Renal cortex interstitium (tissue), 11 donors: Measurements from ENCODE around the gene SEC14L6. TPM values are rescaled to one million over a fixed set of nuclear protein-coding genes. Genes with fewer than 3 reads are reported as not detected.
A peak's percentile ranks its signal among the peaks of the same experiment; 100 is the strongest.

Experiments
- DNase-seq, 11 donors: peaks; one replicate each; pipeline ENCODE4 v3.0.0-alpha.2; 2013; ENCODE audit warnings: low read depth in 9 of 11, low spot score in 4 of 11; ENCODE audit errors: extremely low read depth in 1 of 11
- polyA plus RNA-seq, 3 donors: library from polyadenylated mRNA; unstranded; fragments of 120-200 nt; gene quantifications; one replicate each; pipeline ENCODE4 v1.2.1, GENCODE V29; 2013; ENCODE audit not compliant: insufficient read length in 3 of 3

Gene SEC14L6
- polyA plus RNA-seq, 3 donors = 9.0 to 14.5 (median 9.0) TPM

- no peak for DNase-seq
Measured at GRCh38 chr22:30508216-30508615, 38.3 kb downstream of the SEC14L6 start.

DNA sequence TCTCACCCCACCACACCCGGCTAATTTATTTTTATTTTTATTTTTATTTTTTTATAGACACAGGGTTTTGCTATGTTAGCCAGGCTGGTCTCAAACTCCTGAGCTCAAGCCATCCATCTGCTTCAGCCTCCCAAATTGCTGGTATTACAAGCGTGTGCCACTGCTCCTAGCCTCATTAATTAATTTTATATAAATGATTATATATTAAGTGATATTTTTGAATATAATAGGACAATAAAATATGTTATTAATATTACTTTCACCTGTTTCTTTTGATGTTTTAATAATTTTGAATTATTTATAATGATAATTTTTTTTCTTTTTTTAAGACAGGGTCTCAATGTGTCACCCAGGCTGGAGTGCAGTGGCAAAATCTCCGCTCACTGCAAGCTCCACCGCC lies 38.9 kb downstream of the SEC14L6 start:
- DNase-seq = no peak

DNA sequence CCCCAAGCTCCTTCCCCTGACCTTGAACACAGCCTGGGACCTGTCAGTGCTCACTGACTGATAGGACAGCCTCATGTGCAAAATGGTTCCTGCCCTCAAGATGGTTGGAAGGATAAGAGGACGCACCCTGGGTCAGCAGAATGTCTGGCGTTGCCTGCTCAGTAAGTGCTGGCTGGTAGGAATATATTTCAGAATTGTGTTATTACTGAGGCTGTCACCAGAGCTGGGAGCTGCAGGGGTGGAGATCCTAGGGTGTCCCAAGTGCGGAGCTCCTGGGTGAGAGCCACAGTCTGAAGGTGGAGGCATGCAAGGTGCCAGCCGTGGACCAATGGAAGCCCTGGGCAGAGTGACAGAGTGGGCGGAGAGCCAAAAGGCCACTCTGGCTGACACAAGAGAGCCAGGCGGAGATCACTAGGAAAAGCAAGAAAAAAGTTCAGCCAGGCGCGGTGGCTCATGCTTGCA lies 40.0 kb downstream of the SEC14L6 start:
- no peak for DNase-seq

GRCh38 chr22:30503551-30503950 lies 43.0 kb downstream of the SEC14L6 start:
- no peak for DNase-seq

DNA sequence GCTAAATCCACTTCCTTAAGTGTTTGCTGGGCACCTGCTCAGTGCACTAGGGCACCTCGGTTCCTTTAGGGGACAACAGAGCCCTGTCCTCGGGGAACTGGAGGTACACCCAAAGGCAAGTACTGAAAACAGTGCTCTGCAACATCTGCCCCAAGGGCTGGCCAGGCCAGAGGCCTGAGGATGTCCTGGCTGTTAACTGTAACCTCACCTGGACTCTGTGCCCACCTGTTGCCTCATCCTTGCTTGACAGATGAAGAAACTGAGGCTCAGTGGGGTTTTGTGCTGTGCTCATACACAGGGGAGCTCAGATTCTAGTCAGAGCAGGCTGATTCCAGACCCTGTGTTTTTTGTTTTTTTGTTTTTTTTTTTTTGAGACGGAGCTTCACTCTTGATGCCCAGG lies 43.6 kb downstream of the SEC14L6 start:
- DNase-seq = no peak

DNA sequence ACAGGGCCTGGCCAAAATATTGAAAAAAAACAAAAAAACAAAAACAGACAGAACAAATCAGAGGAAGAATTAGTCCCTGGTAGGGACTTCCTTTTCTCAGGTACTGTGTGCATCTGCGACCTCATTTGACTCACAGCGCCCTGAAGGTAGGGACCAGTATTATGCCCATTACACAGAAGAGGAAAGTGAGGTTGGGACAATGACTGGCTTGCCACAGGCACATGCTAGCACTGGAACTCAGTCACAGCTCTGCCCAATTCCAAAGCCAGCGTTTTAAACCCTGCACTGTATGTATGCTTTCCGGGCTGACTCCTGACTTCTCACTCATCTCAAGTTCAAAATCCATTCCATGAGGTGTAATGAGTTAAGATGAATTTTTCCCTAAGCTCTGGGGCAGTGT lies 44.4 kb downstream of the SEC14L6 start:
- no peak for DNase-seq

GRCh38 chr22:30500628-30501027 lies 45.9 kb downstream of the SEC14L6 start:
- DNase-seq = no peak

DNA sequence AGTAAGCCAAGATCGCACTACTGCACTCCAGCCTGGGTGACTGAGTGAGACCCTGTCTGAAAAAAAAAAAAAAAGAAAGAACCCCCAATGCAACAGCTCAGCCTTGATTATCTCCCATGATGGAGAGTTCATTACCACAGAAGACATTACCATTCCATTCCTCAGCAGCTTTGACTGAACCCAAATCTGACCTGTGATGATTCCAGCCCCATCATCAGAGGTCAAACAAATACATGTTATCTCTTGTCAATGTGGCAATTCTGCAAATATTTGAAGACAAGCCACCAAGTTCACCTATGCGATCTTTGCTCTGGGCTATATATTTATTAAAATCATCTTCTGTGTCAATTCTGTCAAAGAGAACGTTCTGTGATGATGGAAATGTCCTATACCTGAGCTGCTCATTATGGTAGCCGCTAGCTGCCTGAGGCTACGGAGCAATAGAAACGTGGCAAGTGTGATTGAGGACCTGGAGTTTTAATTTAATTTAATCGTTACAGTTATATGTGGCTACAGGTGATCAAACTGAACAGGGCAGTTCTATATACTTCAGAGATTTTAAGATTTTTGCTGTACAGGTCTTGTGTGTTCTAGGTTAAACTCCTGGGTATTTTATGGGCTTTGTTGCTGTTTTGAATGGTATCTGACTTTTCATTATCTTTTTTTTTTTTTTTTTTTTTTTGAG lies 48.9 kb downstream of the SEC14L6 start:
- no peak for DNase-seq

DNA sequence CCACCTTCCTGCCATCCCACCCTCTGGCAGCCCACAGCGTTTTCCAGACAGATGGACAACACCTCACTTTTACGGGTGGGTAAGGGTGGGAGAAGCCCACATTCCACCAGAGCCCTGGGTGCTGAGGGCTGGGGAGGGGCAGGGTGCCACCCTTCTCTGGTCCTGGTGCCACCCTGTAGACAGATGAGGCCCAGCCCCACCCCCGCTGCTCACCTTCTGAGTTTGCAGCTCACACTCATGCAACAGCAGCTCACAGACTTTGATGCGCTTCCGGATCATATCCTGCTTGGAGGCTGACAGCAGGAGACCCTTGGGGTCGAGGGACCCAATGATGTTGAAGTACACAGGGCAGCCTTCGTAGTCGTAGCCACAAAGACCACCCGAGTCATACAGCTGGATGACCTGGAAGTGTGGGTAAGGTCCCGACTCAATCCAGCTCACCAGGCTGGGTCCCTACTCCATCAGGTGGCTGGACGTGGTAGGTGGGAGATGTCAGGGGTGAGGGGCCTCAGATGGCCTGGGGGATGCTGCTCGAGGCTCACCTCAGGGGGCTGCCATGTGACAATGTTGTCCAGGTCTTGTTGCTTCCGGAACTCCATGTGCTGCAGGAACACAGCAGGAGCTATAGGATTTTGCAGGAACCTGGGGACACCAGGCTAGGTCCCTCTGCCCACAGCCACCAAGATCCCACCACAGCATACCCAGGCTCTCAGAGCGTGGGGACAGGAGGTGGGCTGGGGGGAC lies 51.3 kb downstream of the SEC14L6 start:
- DNase-seq = no peak

- no peak for DNase-seq
Measured at GRCh38 chr22:30492144-30492543, 54.4 kb downstream of the SEC14L6 start.

DNA sequence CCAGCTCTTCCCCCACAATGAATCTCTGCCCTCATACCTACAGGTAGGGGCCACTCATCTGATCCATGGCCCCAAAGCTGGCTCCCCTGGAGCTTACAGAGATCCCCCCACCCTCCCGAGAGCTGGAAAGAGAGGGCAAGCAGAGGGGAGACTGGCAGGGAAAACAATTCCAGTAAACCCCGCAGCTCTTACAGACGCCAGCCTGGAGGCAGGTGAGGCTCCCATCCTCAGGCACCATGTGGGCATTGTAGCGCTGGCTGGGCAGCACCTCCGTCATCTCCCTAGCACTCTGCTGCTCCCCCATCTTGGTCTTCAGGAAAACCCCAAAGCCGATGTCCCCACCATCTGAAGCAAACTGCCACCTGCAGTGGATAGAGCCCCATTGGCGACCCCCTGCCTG lies 55.2 kb downstream of the SEC14L6 start:
- no peak for DNase-seq

- no peak for DNase-seq
Measured at GRCh38 chr22:30490399-30490798, 56.1 kb downstream of the SEC14L6 start.

GRCh38 chr22:30488121-30488520 lies 58.4 kb downstream of the SEC14L6 start:
- no peak for DNase-seq

GRCh38 chr22:30486661-30487115 lies 59.9 kb downstream of the SEC14L6 start:
- DNase-seq = peak in 5 of 11 donors; percentile 13 to 40 (median 18)

- DNase-seq = no peak
Measured at GRCh38 chr22:30486118-30486517, 60.4 kb downstream of the SEC14L6 start.

- DNase-seq = peak in 5 of 11 donors; percentile 16 to 43 (median 20)
Measured at GRCh38 chr22:30485362-30485988, 61.1 kb downstream of the SEC14L6 start.

GRCh38 chr22:30483169-30483568 lies 63.4 kb downstream of the SEC14L6 start:
- DNase-seq = peak in 1 of 11 donors; percentile 31

DNA sequence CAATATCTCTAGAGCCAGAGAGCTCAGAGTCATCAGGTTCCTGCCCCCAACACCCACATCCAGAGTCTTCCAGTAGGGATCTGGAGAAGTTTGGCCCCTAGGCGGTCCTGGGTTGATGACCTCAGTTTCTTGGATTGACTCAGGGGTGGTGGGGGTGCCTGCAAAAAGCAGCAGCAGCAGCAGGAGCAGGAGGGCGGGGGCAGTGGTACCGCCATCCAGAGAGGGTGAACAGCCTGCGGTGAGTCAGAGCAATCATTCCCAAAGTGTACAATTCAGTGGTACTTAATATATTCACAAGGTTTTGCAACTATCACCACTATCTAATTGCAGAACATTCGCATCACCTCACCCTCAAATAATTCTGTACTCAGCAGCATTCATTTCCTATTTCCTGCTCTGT lies 64.8 kb downstream of the SEC14L6 start:
- DNase-seq = no peak

GRCh38 chr22:30479981-30480380 lies 66.6 kb downstream of the SEC14L6 start:
- DNase-seq = no peak
